ENCODE data around the gene MEI1.
"Not testable (repeated sequence)": the region's sequence is repeated elsewhere in the genome, so short reads cannot be mapped to it uniquely, and the experiment has no call there.

MEI1 gene

GRCh38 chr22:41699264-41700107, at the start of gene MEI1:
Gene MEI1, plus strand, starts transcription at chr22:41699503. Its CDS starts 36 bp downstream, at chr22:41699539.
- DNase-seq (ENCODE audit: low spot score in 2 of 2) (peak; percentile 56 to 63), ATAC-seq (replicated peaks; ENCODE audit: extremely low read depth, poor library complexity, severe bottlenecking) (no peak)
- Mint-ChIP-seq H3K4me1 (peaks cover 6% of the 10 kb centered on the region), H3K4me3 (peak within 1 kb of the TSS; percentile 65), H3K27ac (ENCODE audit: low read depth) (peak within 1 kb of the TSS; percentile 60), H3K27me3 (no peaks in the 10 kb centered on the region), H3K9me3 (no peaks in the 10 kb centered on the region), H3K36me3 (ENCODE audit: insufficient read depth) (peaks cover 1% of the 10 kb centered on the region)

- Mint-ChIP-seq H3K4me3 (no peak overlapping the region), H3K36me3 (ENCODE audit: insufficient read depth) (peaks cover 71% of the 10 kb centered on the region), H3K4me1 (no peaks in the 10 kb centered on the region), H3K27ac (ENCODE audit: low read depth) (no peak overlapping the region), H3K9me3 (no peaks in the 10 kb centered on the region), H3K27me3 (no peaks in the 10 kb centered on the region)
- ATAC-seq (replicated peaks; ENCODE audit: extremely low read depth, poor library complexity, severe bottlenecking) (no peak), DNase-seq (ENCODE audit: low spot score in 2 of 2) (no peak)
Measured at GRCh38 chr22:41650229-41650628, 49.1 kb upstream of the MEI1 start.

GRCh38 chr22:41650821-41651220, 48.5 kb upstream of the MEI1 start:
- ATAC-seq (replicated peaks; ENCODE audit: extremely low read depth, poor library complexity, severe bottlenecking) (no peak), DNase-seq (ENCODE audit: low spot score in 2 of 2) (no peak)
- Mint-ChIP-seq H3K9me3 (no peaks in the 10 kb centered on the region), H3K27me3 (no peaks in the 10 kb centered on the region), H3K36me3 (ENCODE audit: insufficient read depth) (peaks cover 73% of the 10 kb centered on the region), H3K4me1 (no peaks in the 10 kb centered on the region), H3K4me3 (no peak overlapping the region), H3K27ac (ENCODE audit: low read depth) (no peak overlapping the region)

- no peak for ATAC-seq (replicated peaks; ENCODE audit: extremely low read depth, poor library complexity, severe bottlenecking)
- H3K36me3 Mint-ChIP-seq (ENCODE audit: insufficient read depth): peaks cover 84% of the 10 kb centered on the region
- DNase-seq (ENCODE audit: low spot score in 2 of 2): no peak
- H3K4me1 Mint-ChIP-seq: no peaks in the 10 kb centered on the region
- no peaks in the 10 kb centered on the region for H3K9me3 Mint-ChIP-seq
- H3K27ac Mint-ChIP-seq (ENCODE audit: low read depth): no peak overlapping the region
- no peaks in the 10 kb centered on the region for H3K27me3 Mint-ChIP-seq
- no peak overlapping the region for H3K4me3 Mint-ChIP-seq
Measured at GRCh38 chr22:41654322-41654721, 45.0 kb upstream of the MEI1 start.

GRCh38 chr22:41656556-41656955, 42.7 kb upstream of the MEI1 start:
- Mint-ChIP-seq H3K27ac (ENCODE audit: low read depth) (no peak overlapping the region), H3K9me3 (no peaks in the 10 kb centered on the region), H3K4me1 (no peaks in the 10 kb centered on the region), H3K4me3 (no peak overlapping the region), H3K27me3 (no peaks in the 10 kb centered on the region), H3K36me3 (ENCODE audit: insufficient read depth) (peaks cover 88% of the 10 kb centered on the region)
- DNase-seq (ENCODE audit: low spot score in 2 of 2) (no peak), ATAC-seq (replicated peaks; ENCODE audit: extremely low read depth, poor library complexity, severe bottlenecking) (no peak)

- H3K9me3 Mint-ChIP-seq: no peaks in the 10 kb centered on the region
- ATAC-seq (replicated peaks; ENCODE audit: extremely low read depth, poor library complexity, severe bottlenecking): no peak
- no peak overlapping the region for H3K27ac Mint-ChIP-seq (ENCODE audit: low read depth)
- peaks cover 87% of the 10 kb centered on the region for H3K36me3 Mint-ChIP-seq (ENCODE audit: insufficient read depth)
- H3K4me3 Mint-ChIP-seq: no peak overlapping the region
- H3K27me3 Mint-ChIP-seq: no peaks in the 10 kb centered on the region
- H3K4me1 Mint-ChIP-seq: no peaks in the 10 kb centered on the region
- DNase-seq (ENCODE audit: low spot score in 2 of 2): no peak
Measured at GRCh38 chr22:41657709-41658108, 41.6 kb upstream of the MEI1 start.

- Mint-ChIP-seq H3K27ac (ENCODE audit: low read depth) (no peak overlapping the region), H3K4me3 (no peak overlapping the region), H3K9me3 (no peaks in the 10 kb centered on the region), H3K4me1 (no peaks in the 10 kb centered on the region), H3K27me3 (no peaks in the 10 kb centered on the region), H3K36me3 (ENCODE audit: insufficient read depth) (peaks cover 88% of the 10 kb centered on the region)
- DNase-seq (ENCODE audit: low spot score in 2 of 2): no peak
- ATAC-seq (replicated peaks; ENCODE audit: extremely low read depth, poor library complexity, severe bottlenecking): no peak
Measured at GRCh38 chr22:41658869-41659268, 40.4 kb upstream of the MEI1 start.

- Mint-ChIP-seq H3K4me3 (no peak overlapping the region), H3K9me3 (no peaks in the 10 kb centered on the region), H3K27ac (ENCODE audit: low read depth) (peak overlapping the region; percentile 39), H3K4me1 (no peaks in the 10 kb centered on the region), H3K27me3 (no peaks in the 10 kb centered on the region), H3K36me3 (ENCODE audit: insufficient read depth) (peaks cover 86% of the 10 kb centered on the region)
- DNase-seq (ENCODE audit: low spot score in 2 of 2) (no peak), ATAC-seq (replicated peaks; ENCODE audit: extremely low read depth, poor library complexity, severe bottlenecking) (no peak)
Measured at GRCh38 chr22:41659941-41660340, 39.4 kb upstream of the MEI1 start.

- Mint-ChIP-seq H3K27ac (ENCODE audit: low read depth) (peak overlapping the region; percentile 39), H3K4me3 (no peak overlapping the region), H3K9me3 (no peaks in the 10 kb centered on the region), H3K27me3 (no peaks in the 10 kb centered on the region), H3K36me3 (ENCODE audit: insufficient read depth) (peaks cover 82% of the 10 kb centered on the region), H3K4me1 (no peaks in the 10 kb centered on the region)
- ATAC-seq (replicated peaks; ENCODE audit: extremely low read depth, poor library complexity, severe bottlenecking) (no peak), DNase-seq (ENCODE audit: low spot score in 2 of 2) (no peak)
Measured at GRCh38 chr22:41660416-41660815, 38.9 kb upstream of the MEI1 start.

- no peak overlapping the region for H3K27ac Mint-ChIP-seq (ENCODE audit: low read depth)
- H3K4me3 Mint-ChIP-seq: no peak overlapping the region
- H3K9me3 Mint-ChIP-seq: no peaks in the 10 kb centered on the region
Measured at GRCh38 chr22:41661088-41661487, 38.2 kb upstream of the MEI1 start.

GRCh38 chr22:41661713-41662112, 37.6 kb upstream of the MEI1 start:
- ATAC-seq (replicated peaks; ENCODE audit: extremely low read depth, poor library complexity, severe bottlenecking) (no peak), DNase-seq (ENCODE audit: low spot score in 2 of 2) (no peak)
- Mint-ChIP-seq H3K4me1 (peaks cover under 1% of the 10 kb centered on the region), H3K27ac (ENCODE audit: low read depth) (peak overlapping the region; percentile 11), H3K9me3 (no peaks in the 10 kb centered on the region), H3K27me3 (no peaks in the 10 kb centered on the region), H3K36me3 (ENCODE audit: insufficient read depth) (peaks cover 76% of the 10 kb centered on the region), H3K4me3 (no peak overlapping the region)

More at GRCh38 chr22:41661088-41661487, 38.2 kb upstream of the MEI1 start:
- Mint-ChIP-seq H3K36me3 (ENCODE audit: insufficient read depth) (peaks cover 77% of the 10 kb centered on the region), H3K27me3 (no peaks in the 10 kb centered on the region), H3K4me1 (no peaks in the 10 kb centered on the region)
- ATAC-seq (replicated peaks; ENCODE audit: extremely low read depth, poor library complexity, severe bottlenecking) (no peak), DNase-seq (ENCODE audit: low spot score in 2 of 2) (no peak)

GRCh38 chr22:41663594-41663993, 35.7 kb upstream of the MEI1 start:
- Mint-ChIP-seq H3K4me1 (peaks cover 10% of the 10 kb centered on the region), H3K36me3 (ENCODE audit: insufficient read depth) (peaks cover 67% of the 10 kb centered on the region)
- not testable (repeated sequence) for H3K27ac Mint-ChIP-seq (ENCODE audit: low read depth); ATAC-seq (replicated peaks; ENCODE audit: extremely low read depth, poor library complexity, severe bottlenecking); H3K27me3 Mint-ChIP-seq; DNase-seq (ENCODE audit: low spot score in 2 of 2); H3K9me3 Mint-ChIP-seq; H3K4me3 Mint-ChIP-seq

GRCh38 chr22:41664490-41664889, 34.8 kb upstream of the MEI1 start:
- ATAC-seq (replicated peaks; ENCODE audit: extremely low read depth, poor library complexity, severe bottlenecking) (no peak), DNase-seq (ENCODE audit: low spot score in 2 of 2) (no peak)
- H3K27me3 Mint-ChIP-seq: no peaks in the 10 kb centered on the region
- H3K9me3 Mint-ChIP-seq: no peaks in the 10 kb centered on the region
- H3K4me3 Mint-ChIP-seq: no peak overlapping the region
- peaks cover 60% of the 10 kb centered on the region for H3K36me3 Mint-ChIP-seq (ENCODE audit: insufficient read depth)
- H3K4me1 Mint-ChIP-seq: peaks cover 10% of the 10 kb centered on the region
- H3K27ac Mint-ChIP-seq (ENCODE audit: low read depth): no peak overlapping the region
